MM.1S (cell line): ENCODE data around the gene IFNL4.
"Not testable (repeated sequence)": the region's sequence is repeated elsewhere in the genome, so short reads cannot be mapped to it uniquely, and the experiment has no call there.

Experiments used
- DNase-seq: peaks from one replicate; pipeline ENCODE4 v3.0.0-alpha.2; 2015
- H2AFZ ChIP-seq: fragments of 300-600 bp; sonication (generic); 2 replicates; pipeline ENCODE4 v1.6.0; 2016; ENCODE audit warnings: antibody characterized with exemption, low read length
- H3F3A ChIP-seq: fragments of 300-600 bp; sonication (generic); 2 replicates; pipeline ENCODE4 v1.6.1; 2016; ENCODE audit warnings: mild to moderate bottlenecking, antibody characterized with exemption, low read length, moderate library complexity, mixed read lengths; ENCODE audit not compliant: insufficient read depth
- H3K27ac ChIP-seq: fragments of 300-600 bp; sonication (generic); 2 replicates; pipeline ENCODE4 v1.5.1; 2016; ENCODE audit warnings: mild to moderate bottlenecking, low read length
- H3K27me3 ChIP-seq: fragments of 300-600 bp; sonication (generic); replicated peaks from 2 replicates; pipeline ENCODE4 v1.6.0; 2016; ENCODE audit warnings: low read length; ENCODE audit not compliant: insufficient read depth
- H3K36me3 ChIP-seq: fragments of 300-600 bp; sonication (generic); replicated peaks from 2 replicates; pipeline ENCODE4 v1.6.1; 2016; ENCODE audit warnings: mild to moderate bottlenecking, low read length, mixed read lengths; ENCODE audit not compliant: insufficient read depth
- H3K4me1 ChIP-seq: fragments of 300-600 bp; sonication (generic); 2 replicates; pipeline ENCODE4 v1.6.1; 2016; ENCODE audit warnings: low read length, mixed read lengths
- H3K4me2 ChIP-seq: fragments of 300-600 bp; sonication (generic); 2 replicates; pipeline ENCODE4 v1.6.0; 2016; ENCODE audit warnings: low read depth, low read length
- H3K4me3 ChIP-seq: fragments of 300-600 bp; sonication (generic); 2 replicates; pipeline ENCODE4 v1.5.1; 2016; ENCODE audit warnings: low read length, mixed read lengths
- H3K79me2 ChIP-seq: fragments of 300-600 bp; sonication (generic); 2 replicates; pipeline ENCODE4 v1.6.1; 2016; ENCODE audit warnings: mixed run types, low read length, mixed read lengths
- H3K9ac ChIP-seq: fragments of 300-600 bp; sonication (generic); 2 replicates; pipeline ENCODE4 v1.6.1; 2016; ENCODE audit warnings: low read length, mixed read lengths
- H3K9me2 ChIP-seq: fragments of 300-600 bp; sonication (generic); replicated peaks from 2 replicates; pipeline ENCODE4 v1.6.1; 2016; ENCODE audit warnings: mild to moderate bottlenecking, low read length, mixed read lengths; ENCODE audit not compliant: insufficient read depth
- H3K9me3 ChIP-seq: fragments of 300-600 bp; sonication (generic); replicated peaks from 2 replicates; pipeline ENCODE4 v1.6.1; 2016; ENCODE audit warnings: mild to moderate bottlenecking, low read length, mixed read lengths; ENCODE audit not compliant: insufficient read depth
- H4K20me1 ChIP-seq: fragments of 300-600 bp; sonication (generic); 2 replicates; pipeline ENCODE4 v1.6.1; 2016; ENCODE audit warnings: mild to moderate bottlenecking, low read length, moderate library complexity, mixed read lengths; ENCODE audit not compliant: insufficient read depth
- EZH2 ChIP-seq: fragments of 300-600 bp; sonication (generic); optimal IDR thresholded peaks from 2 replicates; pipeline ENCODE3; 2017; ENCODE audit warnings: low read depth, mild to moderate bottlenecking, antibody characterized with exemption, low read length, mixed read lengths
- EZH2phosphoT487 ChIP-seq: fragments of 300-600 bp; sonication (generic); IDR thresholded peaks from 2 replicates; pipeline ENCODE4 v1.6.1; 2018; ENCODE audit warnings: antibody characterized with exemption, low read length
- TF ChIP-seq, protein P1 (sequence below): fragments of 300-600 bp; sonication (generic); IDR thresholded peaks from 2 replicates; pipeline ENCODE4 v1.5.1; 2016; ENCODE audit warnings: antibody characterized with exemption, low read length, mixed read lengths

IFNL4 gene

DNA sequence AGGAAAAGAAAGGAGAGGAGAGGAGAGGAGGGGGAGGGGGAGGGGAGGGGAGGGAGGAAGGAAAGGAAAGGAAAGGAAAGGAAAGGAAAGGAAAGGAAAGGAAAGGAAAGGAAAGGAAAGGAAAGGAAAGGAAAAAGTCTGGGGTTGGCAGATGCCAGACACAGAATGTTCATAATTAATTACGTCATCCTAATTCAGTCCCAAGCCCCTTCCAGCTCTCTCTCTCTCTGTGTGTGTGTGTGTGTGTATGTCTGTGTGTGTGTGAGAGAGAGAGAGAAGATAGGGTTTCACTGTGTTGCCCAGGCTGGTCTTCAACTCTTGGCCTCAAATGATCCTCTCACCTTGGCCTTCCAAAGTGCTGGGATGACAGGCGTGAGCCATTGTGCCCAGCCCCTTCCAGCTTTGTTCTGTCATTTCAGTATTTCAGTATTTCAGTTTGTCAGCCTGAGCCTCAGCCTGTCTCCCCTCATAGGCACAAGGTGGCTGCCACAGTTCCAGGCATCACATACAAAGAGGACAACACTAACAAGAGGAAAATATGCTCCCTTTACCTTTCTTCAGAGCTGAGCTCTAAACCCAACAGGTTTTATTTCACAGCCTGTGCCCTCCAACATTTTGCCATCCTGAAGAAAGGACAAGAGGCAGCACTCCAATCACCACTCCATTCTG, 18.4 kb downstream of the IFNL4 start:
- Histone ChIP-seq H3K9me2 (no peaks in the 10 kb centered on the region), H3K4me2 (no peak overlapping the region), H3K27me3 (peaks cover 61% of the 10 kb centered on the region), H3K9me3 (no peaks in the 10 kb centered on the region), H2AFZ (no peak overlapping the region), H3K4me1 (no peaks in the 10 kb centered on the region), H3K79me2 (no peaks in the 10 kb centered on the region), H3K27ac (no peak overlapping the region), H3F3A (no peaks in the 10 kb centered on the region), H3K9ac (no peak overlapping the region), H4K20me1 (no peaks in the 10 kb centered on the region), H3K36me3 (no peaks in the 10 kb centered on the region), H3K4me3 (no peak overlapping the region)
- no peak for DNase-seq
- TF ChIP-seq EZH2 (no peak), EZH2phosphoT487 (no peak)
- TF ChIP-seq, protein P1, sequence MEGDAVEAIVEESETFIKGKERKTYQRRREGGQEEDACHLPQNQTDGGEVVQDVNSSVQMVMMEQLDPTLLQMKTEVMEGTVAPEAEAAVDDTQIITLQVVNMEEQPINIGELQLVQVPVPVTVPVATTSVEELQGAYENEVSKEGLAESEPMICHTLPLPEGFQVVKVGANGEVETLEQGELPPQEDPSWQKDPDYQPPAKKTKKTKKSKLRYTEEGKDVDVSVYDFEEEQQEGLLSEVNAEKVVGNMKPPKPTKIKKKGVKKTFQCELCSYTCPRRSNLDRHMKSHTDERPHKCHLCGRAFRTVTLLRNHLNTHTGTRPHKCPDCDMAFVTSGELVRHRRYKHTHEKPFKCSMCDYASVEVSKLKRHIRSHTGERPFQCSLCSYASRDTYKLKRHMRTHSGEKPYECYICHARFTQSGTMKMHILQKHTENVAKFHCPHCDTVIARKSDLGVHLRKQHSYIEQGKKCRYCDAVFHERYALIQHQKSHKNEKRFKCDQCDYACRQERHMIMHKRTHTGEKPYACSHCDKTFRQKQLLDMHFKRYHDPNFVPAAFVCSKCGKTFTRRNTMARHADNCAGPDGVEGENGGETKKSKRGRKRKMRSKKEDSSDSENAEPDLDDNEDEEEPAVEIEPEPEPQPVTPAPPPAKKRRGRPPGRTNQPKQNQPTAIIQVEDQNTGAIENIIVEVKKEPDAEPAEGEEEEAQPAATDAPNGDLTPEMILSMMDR = no peak

DNA sequence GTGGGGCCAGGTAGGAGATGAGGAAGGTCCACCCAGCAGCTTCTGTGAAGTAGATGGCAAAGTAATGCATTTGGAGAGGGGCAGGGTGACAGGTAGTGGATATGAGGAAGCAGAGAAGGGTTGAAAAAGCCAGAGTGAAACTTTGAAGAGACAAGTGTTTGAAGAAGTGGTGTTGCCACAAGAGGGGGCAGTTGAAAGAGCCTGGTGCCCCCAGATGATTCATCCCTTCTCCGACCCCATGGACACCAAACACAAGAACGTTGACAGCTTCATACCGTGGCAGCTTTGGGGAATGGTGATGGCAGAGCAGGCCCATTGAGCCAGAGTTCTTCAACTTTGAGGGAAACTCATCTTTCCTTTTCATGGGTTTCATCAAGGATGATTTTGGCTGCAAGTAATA, 23.7 kb downstream of the IFNL4 start:
- no peak overlapping the region for H3K4me2 ChIP-seq
- H3K27me3 ChIP-seq = peaks cover 77% of the 10 kb centered on the region
- no peak overlapping the region for H3K4me3 ChIP-seq
- no peak overlapping the region for H2AFZ ChIP-seq
- no peaks in the 10 kb centered on the region for H3K9me2 ChIP-seq
- H3K27ac ChIP-seq = no peak overlapping the region
- H3K9me3 ChIP-seq = no peaks in the 10 kb centered on the region
- TF ChIP-seq, protein P1 = no peak
- TF ChIP-seq EZH2 = no peak
- no peak overlapping the region for H3K9ac ChIP-seq
- DNase-seq = no peak
- H3K79me2 ChIP-seq = no peaks in the 10 kb centered on the region
- H3K36me3 ChIP-seq = no peaks in the 10 kb centered on the region
- no peaks in the 10 kb centered on the region for H4K20me1 ChIP-seq
- no peaks in the 10 kb centered on the region for H3F3A ChIP-seq
- no peaks in the 10 kb centered on the region for H3K4me1 ChIP-seq

DNA sequence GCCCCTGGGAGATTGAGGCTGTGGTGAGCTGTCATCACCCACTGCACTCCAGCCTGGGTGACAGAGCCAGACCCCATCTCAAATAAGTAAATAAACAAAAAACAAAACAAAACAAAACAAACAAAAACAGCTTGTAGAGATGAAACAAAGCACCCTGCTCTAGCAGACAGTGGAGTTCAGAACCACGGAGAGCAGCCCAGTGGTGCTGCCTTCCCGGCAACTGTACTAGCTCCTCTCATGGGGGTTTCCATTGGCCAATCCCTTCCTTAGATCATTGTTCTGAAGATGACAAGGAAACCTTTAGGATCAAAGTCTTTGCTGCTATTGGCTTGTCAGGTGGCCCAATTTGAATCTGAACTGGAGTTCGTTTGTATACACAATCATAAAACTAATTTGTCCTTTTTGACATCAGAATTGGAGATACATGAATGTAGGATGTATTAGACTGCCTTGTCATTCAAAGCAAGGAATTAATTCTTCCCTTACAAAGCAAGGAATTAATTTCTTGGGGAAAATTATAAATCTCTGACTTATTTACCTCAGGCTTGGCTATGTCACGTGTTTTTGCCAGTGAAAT, 24.9 kb downstream of the IFNL4 start:
- Histone ChIP-seq H3K9me2 (no peaks in the 10 kb centered on the region), H3K36me3 (no peaks in the 10 kb centered on the region), H3K79me2 (no peaks in the 10 kb centered on the region), H2AFZ (no peak overlapping the region), H3K4me2 (no peak overlapping the region), H3K9me3 (no peaks in the 10 kb centered on the region), H3F3A (no peaks in the 10 kb centered on the region), H3K4me1 (no peaks in the 10 kb centered on the region), H3K27me3 (peaks cover 75% of the 10 kb centered on the region), H3K27ac (no peak overlapping the region), H3K9ac (no peak overlapping the region), H4K20me1 (no peaks in the 10 kb centered on the region), H3K4me3 (no peak overlapping the region)
- peak; percentile 10 for DNase-seq
- TF ChIP-seq, protein P1 = no peak
- TF ChIP-seq EZH2 (no peak), EZH2phosphoT487 (no peak)

DNA sequence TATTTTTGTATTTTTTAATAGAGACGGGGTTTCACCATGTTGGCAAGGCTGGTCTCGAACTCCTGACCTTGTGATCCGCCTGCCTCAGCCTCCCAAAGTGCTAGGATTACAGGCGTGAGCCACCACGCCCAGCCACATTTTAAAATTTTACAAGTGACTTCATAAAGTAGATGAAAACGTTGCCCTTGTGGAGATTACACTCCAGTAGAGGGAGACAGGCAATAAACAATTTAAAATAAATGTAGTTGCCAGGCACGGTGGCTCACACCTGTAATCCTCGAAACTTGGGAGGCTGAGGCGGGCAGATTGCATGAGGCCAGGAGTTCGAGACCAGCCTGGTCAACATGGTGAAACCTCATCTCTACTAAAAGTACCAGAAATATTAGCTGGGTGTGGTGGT, 29.5 kb downstream of the IFNL4 start:
- H3K9me2 ChIP-seq = not testable (repeated sequence)

More for the DNA sequence above, 29.5 kb downstream of the IFNL4 start:
- H4K20me1 ChIP-seq, H3K4me2 ChIP-seq, H3K27ac ChIP-seq, DNase-seq, H3K9me3 ChIP-seq, H3K79me2 ChIP-seq, H3F3A ChIP-seq, H2AFZ ChIP-seq, H3K4me1 ChIP-seq, H3K36me3 ChIP-seq, H3K9ac ChIP-seq, H3K4me3 ChIP-seq: not testable (repeated sequence)
- H3K27me3 ChIP-seq = peaks cover 73% of the 10 kb centered on the region
